GM18498 (cell line): ENCODE measurements around the gene HPCAL1.

Experiments
- ATAC-seq: cut with Tn5 transposase; IDR thresholded peaks from one replicate; pipeline ENCODE4 v1.9.1; 2021; ENCODE audit warnings: mild to moderate bottlenecking, moderate library complexity; ENCODE audit not compliant: unreplicated experiment

The HPCAL1 gene

DNA sequence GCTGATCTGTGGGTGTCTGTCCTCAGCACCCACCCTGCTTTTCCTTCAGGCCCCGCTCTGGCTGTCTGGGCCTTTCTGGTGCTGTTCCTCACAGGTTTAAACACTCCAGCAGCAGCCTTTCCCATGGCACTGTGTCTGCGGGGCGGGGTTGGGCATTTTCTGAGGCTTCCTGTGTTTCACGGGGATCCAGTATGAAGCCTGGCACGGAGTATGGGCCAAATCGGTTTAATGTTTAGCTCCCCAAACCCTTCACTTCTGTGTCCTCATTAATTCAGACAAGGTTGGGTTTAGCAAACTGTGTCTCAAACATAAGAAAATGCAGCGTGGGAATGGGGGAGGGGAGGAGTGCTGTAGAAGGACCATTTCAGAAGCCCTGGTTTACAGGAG is 44.9 kb downstream of the HPCAL1 start:
- ATAC-seq = no peak

DNA sequence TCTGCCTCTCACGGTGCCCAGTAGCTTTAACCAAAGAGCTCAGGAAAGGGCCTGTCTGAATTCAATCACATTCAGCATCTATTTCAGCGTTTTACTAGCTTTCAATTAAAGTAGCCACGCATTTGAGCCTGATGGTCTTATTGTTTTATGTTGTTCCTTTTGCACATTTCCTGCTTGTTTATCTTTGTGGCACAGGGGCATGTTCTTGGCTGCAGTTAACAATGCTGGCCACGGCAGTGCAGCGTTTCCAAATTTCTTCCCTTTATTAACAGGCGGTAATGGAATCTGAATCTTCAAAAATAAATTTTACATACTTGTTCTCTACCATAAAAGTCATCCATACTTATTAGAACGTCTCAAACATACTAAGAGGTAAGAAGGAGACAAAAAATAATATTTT is 46.2 kb downstream of the HPCAL1 start:
- no peak for ATAC-seq

DNA sequence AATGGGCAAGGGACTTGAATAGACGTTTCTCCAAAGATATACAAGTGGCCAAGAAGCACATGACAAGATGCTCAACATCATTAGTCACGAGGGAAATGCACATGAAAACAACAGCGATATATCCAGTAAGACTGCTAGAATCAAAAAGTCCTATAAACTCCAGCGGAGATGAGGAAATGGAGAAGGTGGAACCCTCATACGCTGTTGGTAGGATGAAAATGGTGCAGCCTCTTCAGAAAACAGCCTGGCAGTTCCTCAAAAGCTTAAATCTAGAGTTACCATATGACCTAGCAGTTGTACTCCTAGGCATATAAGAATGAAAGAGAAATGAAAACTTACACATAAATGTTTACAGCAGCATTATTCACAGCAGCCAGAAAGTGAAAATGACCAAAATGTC is 48.1 kb downstream of the HPCAL1 start:
- no peak for ATAC-seq

DNA sequence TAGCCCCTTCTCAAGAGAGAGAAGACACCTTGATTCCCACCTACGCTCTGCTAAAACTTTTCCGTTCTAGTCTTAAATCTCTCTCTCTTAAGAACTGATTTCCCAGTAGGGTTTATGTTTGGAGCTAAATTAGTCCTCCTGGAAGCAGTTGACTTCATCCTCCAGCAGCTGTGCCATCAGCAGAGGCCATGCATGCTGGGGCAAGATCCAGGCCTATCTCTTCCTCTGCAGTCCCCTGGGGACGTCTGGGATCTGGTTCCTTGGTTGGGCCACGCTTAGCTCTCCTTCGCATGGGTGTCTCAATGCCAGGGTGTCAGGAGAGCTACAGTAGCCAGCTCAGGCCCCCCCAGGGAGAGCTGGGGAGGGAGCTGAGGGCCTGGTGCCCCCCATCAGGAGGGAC is 49.7 kb downstream of the HPCAL1 start:
- no peak for ATAC-seq

DNA sequence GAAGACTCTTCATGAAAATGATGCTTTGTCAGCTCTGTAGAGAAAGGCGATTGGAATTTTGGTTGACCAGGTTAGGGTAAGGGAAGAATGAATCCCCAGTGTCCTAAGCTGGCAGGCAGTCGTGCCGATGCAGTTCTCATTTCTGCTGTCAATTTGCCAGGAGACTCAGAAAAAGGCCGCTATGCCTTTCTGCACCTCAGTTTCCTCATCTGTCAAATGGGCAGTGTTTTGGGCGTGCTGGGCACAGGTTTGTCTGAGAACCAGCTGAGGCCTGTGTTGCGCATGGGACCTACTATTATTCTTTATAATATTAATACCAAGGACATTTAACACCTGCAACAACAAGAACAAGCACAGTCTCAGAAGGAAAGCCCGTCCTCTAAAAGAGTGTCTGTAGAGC is 50.3 kb downstream of the HPCAL1 start:
- no peak for ATAC-seq

DNA sequence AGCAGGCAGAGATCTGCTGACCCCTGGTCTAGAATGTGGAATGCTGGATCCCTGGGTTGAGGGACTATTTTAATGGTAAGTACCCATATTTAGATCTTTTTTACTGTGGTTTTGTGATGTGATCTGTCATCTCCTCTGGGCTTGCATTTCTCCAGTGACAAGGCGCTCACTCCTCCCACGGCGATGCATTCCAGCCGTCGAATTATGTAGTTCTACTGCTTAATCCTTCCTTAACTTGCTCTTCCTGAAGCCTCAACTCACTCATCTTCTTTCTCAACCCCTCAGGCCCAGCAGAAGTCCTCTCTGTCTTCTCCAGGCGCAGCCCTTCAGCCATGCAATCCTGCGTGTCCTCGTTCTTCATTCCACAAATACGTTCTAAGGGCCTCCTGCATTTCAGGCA is 51.2 kb downstream of the HPCAL1 start:
- no peak for ATAC-seq

DNA sequence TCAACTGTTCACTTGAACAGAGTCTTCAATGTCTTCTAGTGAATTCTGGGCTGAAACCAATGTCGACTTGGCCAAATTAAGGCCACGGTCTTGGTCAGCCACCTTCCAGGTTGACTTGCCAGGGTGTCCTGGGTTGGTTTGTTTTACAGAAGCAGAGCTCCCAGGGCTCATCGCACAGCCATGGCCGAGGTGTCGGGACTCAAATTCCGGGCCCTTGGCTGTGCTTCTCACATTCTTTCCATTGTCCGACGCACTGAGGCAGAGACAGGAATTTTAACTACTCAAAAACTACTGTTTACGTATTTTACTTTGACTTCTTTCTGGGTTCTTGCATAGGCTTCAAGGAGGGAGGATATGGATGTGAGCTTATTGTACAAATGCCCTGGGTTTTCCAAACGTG is 51.7 kb downstream of the HPCAL1 start:
- no peak for ATAC-seq

DNA sequence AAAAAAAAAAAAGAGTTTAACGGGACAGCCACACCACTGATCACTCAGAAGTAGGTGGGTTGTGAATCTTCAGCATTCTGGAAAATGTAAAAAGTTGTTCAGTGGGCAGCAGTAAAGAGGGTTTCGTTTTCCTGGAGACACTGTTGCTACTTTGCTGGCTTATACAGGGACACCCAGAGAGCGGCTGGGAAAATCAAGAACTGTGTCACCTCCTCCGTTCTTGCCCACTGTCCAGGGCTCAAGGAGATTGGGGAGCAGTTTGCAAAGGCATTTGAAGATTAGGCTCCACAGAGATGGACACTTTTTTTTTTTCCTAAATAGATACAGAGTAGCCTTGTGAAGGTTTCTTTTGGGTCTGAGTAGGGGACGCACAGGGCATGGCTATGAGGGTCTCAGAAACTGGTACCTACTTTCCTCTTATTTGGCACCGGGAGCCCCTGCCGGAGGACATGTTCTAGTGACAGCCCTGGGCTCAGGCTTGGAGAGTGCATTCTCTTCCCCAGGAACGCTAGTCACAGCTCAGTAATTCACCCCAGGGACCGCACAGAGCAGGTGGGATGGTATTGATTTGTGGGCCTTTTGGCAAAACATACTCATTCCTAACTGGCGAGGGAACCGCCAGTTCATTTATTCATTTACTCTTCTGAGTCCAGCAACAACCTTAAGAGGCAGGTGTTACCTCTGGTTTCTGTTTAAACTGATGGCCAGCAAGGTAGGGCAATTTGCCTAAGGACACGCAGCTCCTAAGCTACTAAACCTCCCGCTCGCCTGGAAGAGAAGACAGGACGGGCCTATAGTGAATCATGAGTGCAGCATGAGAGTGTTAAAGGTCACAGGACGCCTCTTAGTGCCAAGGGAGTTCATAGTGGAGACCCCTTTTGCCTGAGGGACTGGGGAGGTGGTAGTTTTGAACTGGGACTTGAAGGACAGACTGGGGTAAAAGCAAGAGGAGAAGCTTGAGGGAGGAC is 53.1 kb downstream of the HPCAL1 start:
- ATAC-seq = no peak

DNA sequence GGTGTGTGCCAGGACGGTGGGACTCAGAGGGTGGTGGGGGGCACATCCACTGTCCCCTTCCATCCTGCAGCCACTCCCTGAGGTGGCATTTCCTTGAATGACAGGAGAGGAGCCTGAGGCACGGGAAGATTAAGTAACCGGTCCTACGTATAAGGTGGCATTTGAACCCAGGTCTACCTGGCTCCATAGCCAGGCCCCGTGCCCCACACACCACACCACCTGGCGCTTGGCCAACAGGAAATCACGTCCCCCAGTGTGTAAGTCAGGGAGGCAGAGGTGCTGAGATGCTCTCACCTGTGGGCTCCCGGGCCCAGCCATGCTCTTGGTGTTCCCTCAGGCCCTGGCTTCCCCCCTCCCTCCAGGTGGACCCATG is 53.7 kb downstream of the HPCAL1 start:
- no peak for ATAC-seq

DNA sequence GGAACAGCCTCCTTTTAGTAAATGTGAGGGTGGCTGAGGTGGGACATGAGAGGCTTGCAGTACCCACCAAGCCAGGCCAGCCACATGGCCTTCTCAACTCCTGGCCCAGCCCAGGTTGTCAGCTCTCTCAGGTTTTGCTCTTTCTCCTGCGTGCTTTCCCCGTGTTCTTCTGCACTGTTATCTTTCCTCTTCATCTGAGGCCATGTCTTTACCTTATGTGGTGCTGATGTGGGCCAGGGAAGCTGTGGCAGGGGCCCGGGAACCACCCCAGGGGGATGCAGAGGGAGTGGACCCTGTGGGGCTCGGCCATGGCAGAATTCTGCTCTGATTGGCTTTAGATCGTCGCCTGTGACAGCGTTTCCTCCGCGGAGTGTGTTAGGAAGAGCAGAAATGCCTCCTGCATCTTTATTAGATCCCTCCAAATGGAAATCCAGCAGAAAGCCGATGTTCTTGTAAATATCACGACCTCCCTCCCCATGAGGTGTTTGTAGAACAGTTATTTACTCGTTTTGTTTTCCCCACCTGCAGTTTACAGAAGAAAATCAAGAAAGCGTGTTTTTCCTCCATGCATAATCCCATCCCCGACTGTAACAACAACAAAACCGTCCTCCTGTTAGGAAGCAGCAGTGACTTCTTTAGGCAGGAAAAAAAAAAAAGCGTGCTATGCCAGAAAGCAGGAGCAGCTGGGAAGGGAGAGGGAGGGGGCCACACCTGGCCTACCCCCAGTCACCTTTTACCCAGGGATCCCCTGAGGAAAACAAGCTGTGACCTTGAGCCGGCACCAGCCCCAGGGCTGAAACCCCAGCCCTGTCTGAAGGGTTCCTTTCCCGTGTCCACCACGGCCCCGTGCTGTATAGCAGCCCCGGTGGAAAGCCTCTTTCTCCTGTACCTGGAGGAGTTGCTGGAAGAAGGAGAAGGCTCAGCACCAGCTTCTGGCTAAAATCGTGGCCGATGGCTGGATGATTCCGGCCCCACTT is 54.8 kb downstream of the HPCAL1 start:
- ATAC-seq = no peak

DNA sequence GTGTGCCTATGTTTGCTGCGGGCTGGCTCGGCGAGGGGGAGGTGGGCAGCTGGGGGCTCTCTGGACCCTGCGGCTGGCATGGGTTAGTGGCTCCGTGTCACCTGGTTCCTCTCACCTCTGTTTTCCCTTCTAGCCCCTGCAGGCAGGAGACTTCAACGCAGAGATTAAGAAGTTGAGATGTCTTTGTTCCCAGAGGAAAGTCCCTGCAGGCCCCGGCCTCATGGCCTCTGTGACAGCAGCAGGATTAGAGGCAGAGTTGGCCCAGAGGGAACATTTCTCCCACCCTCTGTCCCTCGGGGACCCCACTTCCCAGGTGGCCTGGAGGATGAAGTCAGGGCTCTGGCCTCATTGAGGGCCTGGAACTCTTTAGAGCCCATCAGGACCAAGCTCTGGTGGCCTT is 56.5 kb downstream of the HPCAL1 start:
- no peak for ATAC-seq

DNA sequence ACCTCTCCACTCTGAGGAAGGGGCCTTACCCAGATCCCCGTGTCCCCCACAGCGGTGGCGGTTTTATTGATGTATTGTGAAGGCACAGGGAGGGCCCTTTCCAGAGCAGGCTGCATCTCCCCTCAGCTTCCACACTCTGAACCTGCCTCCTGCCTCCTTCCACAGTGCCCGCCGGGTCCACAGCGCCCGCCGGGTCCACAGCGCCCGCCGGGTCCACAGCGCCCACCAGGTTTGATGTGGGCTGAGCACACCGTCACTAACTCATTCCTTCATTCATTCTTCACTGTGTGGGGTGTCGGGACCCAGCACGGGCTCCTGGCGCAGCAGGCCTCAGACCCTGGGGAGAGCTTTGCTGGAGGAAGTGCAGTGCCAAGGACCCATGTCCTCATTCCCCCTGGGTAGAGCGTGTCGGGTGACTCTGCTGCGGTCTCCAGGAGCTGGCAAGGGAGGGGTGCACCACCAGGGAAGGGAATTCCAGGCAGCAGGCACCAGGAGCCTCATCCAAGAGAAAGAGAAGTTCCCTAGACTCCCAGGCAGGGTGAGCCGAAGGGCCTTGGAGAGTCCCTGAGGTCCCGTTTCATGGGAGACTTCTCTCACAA is 57.1 kb downstream of the HPCAL1 start:
- no peak for ATAC-seq

DNA sequence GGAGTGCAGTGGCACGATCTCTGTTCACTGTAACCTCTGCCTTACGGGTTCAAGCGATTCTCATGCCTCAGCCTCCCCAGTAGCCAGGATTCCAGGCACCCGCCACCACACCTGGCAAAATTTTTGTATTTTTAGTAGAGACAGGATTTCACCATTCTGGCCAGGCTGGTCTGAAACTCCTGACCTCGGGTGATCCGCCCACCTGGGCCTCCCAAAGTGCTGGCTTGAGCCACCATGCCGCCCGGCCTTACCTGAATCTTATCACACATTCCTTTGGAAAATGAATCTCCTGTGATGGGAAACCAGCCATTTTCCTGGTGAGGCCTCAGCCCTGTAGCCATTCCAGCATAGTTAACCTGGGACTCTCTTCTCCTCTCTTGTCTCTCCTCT is 57.8 kb downstream of the HPCAL1 start:
- no peak for ATAC-seq

DNA sequence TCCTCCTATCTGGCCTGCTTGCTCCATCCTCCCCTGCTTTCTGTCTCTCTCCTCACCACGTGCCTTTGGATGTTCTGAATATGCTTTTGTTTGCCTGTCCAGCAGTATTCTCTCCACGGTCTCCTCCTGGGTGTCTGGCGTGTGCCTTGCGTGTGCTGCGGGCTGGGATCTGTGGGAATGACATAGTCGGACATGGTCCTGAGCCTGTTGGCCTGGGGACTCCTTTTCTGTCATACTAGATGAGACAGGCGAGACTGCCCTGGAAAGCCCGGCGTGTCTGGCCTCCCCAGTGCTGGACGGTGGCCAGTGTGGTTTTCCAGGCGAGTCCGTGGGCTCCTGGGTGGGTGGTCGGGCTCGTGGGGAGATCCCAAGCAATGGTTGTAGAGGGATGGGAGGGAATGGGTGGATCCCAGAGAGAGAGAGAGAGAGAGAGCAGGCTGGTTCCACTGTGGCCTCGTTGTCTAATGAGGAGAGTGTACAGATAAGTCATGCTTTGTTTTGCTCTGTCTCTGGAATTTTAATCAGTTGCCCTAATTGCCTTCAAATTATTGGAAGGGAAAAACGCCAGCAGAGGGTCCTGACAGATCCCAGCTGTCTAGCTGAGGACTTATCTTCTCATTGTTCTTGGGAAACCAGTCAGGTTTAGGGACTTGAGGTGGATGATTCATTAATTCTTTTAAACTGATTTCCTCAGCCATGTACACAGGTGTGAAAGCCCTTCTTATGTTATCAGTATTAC is 58.3 kb downstream of the HPCAL1 start:
- ATAC-seq = no peak

DNA sequence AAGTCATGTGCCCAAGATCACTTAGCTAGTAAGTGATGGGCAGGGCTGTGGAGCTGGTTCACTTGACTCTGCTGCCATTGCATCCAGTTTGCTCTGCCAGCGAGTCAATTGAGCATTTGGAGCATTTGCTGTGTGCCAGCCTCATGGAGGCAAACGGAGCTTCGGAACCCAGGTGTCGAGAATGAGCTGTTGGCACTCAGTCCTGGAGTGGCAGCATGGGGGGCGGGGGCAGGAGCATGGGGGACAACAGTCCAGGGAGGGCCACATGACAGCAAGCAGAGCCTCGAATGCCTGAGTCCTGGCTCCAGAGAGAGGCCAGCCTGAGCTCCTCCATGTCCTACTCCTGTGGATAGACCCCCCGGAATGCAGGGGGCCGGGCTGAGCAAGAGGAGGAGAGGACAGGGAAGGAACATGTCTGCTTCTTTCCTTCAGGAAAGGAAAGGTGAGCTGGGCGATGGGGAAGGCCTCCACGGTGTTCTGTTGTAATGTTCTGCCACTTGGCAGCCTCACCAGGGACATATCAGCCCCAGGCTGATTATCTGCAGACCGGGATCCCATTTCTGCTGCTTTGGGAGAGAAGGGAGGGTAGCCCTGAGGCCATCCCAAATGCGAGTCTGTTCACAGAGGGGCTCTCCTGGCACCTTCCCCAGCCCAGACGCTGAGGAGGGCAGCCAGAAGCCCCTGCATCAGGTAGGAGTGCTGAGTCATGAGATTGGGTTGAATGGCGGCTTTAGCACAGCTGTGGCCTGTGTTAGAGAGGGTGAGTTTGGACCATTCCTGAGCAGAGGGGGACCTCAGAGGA is 59.6 kb downstream of the HPCAL1 start:
- no peak for ATAC-seq

DNA sequence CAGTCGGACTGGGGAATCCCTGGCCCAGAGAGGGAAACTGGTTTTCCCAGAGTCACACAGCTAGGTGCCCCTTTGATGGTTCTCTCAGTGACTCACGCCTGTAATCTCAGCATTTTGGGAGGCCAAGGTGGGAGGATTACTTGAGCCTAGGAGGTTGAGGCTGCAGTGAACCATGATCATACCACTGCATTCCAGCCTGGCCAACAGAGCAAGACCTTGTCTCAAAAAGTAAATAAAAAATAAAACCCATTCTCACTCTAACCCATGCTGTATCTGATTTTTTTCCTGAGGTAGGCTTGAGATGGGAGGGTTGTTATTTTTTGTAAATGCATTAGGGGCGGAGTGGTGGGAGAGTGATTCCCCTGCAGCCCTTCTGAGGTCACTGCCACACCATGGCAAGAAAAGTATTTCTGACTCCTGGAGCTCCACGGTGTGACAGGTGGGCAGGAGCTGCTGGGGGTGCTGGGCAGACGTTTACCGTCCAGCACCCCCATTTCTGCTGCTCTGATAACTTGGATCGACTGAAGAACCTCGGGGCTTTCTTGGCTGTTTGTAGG is 60.3 kb downstream of the HPCAL1 start:
- ATAC-seq = no peak

DNA sequence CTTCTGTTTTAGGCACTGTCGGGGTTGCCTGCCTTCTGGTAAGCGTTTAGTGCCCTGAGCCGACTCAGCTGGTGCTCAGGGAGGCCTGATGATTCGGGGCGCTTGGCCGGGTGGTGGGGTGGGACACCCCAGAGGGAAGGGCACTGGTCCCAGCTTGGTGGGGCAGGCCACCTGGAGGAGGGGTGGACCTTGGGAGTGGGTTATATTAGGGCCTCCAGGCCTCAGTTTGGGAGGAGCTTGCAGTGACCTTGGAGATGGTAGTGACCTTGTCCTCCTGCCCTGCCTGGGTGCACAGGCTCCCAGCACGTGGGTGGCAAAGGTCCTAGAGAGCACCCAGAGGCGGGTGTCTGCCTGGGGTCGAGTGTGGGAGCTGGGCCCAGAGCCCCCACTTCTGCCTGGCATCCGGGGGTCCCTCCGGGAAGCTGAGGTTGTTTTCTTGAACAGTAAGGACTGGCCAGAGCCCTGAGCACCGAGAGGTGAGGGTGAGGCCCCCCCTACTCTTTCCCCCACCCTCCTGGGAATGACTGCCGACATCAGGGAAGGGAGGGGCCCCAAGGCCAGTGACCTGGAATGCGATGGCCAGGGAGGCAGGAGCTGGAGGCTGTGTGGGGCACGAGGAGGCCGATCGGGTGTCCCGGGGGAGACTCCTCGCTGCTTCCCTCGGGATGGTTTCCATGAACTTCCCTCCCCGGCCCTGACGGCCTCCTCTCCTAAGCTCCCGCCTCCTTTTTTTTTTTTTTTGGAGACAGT is 61.3 kb downstream of the HPCAL1 start:
- ATAC-seq = no peak

DNA sequence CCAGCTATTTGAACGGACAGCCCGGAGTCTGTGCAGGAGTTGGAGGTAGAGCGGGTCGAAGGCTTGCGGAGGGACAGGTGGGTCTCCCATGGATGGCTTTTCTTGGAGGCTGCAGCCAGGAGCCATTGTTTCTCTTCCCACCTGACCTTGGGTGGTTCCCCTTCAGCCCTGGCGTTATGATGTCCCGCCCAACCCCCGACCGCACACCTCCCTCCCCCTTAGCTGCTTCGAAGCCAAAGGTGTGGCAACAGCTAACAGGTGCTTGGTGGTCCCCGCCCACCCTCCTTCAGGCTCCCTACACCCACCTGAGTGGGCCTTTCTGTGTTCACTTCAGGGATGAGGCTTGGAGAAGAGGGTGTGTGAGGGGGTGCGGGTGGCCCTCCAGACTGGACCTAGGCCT is 62.7 kb downstream of the HPCAL1 start:
- no peak for ATAC-seq
